Coronary artery (tissue), 2 donors: ENCODE measurements around the gene TEX55.

Experiments used
- DNase-seq: peaks from one replicate; pipeline ENCODE4 v3.0.0-alpha.2; 2017; ENCODE audit warnings: low spot score
- H3K27ac ChIP-seq, 2 donors: fragments of 200-600 bp; sonication (generic); one replicate each; pipeline ENCODE4 v1.5.1; 2016 to 2019
- H3K4me3 ChIP-seq: fragments of 200-600 bp; sonication (generic); 2 replicates; pipeline ENCODE4 v1.5.1; 2016; ENCODE audit warnings: mild to moderate bottlenecking, moderate library complexity
- TF ChIP-seq, protein P1 (sequence below): fragments of 200-600 bp; sonication (generic); IDR thresholded peaks from one replicate; pipeline ENCODE4 v1.5.1; 2019; ENCODE audit warnings: antibody characterized with exemption

TEX55 gene

DNA sequence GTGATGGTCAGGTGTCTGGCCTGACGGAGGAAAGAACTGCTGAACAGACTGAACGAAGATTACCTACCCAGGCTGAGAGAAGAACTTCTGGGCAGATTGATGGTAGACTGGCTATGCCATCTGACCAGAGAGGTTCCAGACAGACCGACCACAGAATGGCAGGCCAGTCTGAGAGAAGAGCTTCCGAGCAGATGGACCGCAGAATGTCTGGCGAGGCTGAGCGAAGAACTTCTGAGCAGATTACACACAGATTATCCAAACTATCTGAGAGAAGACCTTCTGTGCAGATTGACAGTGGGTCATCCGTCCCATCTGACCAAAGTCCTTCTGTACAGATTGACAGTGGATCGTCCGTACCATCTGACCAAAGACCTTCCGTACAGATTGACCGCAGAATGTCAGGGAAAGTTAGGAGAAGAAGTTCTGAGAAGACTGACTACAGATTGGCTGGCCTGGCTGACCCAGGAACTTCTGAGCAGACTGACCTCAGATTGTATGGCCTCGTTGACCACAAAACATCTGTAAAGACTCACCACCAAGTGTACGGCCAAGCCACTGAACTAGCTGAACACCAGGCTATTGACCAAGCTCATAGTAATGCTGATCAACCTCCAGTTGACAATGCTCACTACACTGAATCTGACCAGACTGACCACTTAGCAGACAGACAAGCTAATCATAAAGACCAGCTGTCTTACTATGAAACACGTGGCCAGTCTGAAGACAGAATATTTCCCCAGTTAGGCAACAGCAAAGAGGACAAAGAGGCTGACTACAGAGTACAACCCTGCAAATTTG is 812 bp downstream of the TEX55 start:
- DNase-seq: no peak
- no peak overlapping the region for H3K27ac ChIP-seq
- TF ChIP-seq, protein P1, sequence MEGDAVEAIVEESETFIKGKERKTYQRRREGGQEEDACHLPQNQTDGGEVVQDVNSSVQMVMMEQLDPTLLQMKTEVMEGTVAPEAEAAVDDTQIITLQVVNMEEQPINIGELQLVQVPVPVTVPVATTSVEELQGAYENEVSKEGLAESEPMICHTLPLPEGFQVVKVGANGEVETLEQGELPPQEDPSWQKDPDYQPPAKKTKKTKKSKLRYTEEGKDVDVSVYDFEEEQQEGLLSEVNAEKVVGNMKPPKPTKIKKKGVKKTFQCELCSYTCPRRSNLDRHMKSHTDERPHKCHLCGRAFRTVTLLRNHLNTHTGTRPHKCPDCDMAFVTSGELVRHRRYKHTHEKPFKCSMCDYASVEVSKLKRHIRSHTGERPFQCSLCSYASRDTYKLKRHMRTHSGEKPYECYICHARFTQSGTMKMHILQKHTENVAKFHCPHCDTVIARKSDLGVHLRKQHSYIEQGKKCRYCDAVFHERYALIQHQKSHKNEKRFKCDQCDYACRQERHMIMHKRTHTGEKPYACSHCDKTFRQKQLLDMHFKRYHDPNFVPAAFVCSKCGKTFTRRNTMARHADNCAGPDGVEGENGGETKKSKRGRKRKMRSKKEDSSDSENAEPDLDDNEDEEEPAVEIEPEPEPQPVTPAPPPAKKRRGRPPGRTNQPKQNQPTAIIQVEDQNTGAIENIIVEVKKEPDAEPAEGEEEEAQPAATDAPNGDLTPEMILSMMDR: no peak
- H3K4me3 ChIP-seq: no peak overlapping the region

DNA sequence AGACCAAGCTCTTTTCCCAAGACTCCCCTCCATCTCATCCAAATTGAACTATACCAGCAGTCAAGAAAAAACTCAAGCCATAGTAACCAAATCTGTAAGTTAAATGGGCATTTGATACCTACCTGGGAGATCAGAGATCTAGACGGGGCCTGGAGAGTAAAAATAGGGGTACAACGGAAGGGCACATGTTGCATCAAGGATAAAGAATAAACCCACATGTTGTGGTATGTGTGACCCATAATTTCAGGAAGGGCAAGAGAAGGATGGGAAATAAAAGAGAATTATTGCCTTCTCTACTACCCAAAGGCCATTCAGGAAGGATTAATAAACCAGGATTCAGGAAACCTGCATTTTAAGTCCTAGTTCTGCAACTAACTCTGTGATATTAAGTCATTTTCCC is 1.5 kb downstream of the TEX55 start:
- no peak for DNase-seq
- no peak overlapping the region for H3K4me3 ChIP-seq
- TF ChIP-seq, protein P1: no peak
- no peak overlapping the region for H3K27ac ChIP-seq

DNA sequence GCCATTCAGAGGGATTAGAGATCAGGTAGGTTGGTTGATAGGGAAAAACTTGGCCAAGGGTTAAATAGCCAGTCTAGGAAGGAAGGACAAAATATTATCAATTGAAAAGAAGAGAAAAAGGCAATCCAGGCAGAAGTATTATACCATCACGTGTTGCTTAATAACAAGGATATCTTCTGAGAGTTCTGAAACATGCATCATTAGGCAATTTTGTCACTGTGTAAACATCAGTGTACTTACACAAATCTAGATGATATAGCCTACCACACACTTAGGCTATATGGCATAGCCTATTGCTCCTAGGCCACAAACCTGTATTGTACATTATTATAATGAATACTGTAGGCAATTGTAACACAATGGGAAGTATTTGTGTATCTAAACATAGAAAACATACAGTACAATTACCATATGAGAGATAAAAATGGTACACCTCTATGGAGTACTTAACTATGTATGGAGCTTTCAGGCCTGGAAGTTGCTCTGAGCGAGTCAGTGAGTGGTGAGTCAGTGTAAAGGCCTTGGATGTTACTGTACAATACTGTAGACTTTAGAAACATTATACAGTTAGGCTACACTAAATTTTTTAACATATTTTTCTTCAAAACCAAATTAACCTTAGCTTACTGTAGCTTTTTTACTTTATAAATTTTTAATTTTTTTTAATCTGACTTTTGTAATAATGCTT is 2.7 kb downstream of the TEX55 start:
- no peak overlapping the region for H3K4me3 ChIP-seq
- no peak overlapping the region for H3K27ac ChIP-seq
- TF ChIP-seq, protein P1: no peak
- DNase-seq: no peak

DNA sequence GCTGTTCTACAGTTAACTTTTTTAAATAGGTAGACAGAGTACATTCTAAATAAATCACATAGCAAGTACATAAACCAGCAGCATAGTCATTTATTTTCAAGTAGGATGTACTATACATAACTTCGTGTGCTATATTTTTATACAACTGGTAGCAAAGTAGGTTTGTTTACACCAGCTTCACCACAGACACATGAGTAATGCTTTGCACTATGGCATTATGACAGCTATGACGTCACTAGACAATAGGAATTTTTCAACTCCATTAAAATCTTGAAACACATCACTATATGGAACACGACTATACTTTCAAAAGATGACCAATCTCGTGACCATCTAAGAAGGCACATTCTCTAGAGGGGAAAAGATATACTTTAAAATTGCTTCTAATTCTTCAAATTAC is 3.5 kb downstream of the TEX55 start:
- TF ChIP-seq, protein P1: no peak
- no peak overlapping the region for H3K4me3 ChIP-seq
- DNase-seq: no peak
- H3K27ac ChIP-seq: no peak overlapping the region

DNA sequence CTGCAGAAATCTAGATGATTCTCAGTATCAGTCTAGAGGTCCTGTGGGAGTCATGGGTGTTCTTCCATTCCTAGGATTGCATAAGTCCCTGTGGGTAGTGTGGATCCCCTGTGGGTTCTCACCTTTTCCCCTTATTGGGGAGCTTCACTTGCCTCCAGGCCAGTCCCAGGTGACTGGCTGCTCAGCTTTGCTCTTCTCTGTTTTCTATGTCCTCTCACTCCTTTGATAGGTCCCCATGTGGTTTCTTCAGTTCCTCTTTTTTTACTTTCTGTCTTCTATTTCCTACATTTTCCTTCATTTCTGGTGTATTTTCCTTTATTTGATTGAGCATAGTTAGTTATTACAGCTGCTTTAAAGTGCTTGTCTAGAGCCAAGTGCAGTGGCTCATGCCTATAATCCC is 10.9 kb downstream of the TEX55 start:
- DNase-seq: no peak
- Histone ChIP-seq H3K4me3 (no peak overlapping the region), H3K27ac (no peak overlapping the region)
- TF ChIP-seq, protein P1: no peak

DNA sequence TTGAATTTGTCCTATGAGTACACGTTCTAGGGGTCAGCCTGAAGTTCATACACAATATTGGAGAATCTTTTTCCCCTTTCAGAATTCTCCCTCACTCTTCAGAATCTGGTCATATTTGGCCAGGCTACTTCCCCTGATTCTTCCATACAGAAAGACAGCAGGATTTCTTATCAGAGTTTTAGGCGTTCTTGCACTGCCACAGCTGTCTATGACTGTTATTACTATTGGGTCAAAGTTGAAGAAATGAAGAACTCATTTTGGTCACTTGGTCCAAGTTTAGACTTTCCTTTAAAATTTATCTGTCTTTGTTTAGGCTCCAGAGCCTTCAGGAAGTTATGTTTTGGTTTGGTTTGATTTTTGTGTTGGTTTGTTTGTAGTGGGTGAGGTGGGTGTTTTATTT is 12.0 kb downstream of the TEX55 start:
- H3K4me3 ChIP-seq: no peak overlapping the region
- TF ChIP-seq, protein P1: no peak
- no peak overlapping the region for H3K27ac ChIP-seq
- no peak for DNase-seq

DNA sequence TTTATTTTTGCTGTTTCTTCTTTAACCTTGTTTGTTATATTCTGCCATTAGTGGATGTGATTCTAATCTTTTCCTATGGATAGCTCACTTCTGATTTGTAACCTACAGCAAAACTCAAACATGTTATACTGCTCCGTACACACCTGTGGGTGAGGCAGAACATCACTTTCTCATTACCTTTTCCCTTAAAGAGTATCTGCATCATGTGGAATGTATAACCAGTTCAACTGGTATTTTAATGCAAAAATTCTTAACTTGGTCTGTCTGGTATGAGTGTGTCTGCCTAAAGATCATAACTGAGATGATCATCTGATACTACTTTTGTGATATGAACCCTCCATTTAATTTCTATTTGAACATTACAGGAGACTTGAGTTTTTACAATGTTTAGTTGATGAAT is 14.4 kb downstream of the TEX55 start:
- DNase-seq: no peak
- H3K4me3 ChIP-seq: no peak overlapping the region
- H3K27ac ChIP-seq: no peak overlapping the region
- TF ChIP-seq, protein P1: no peak
